ENCODE results near the gene QSOX2.

- TF ChIP-seq POLR2A (IDR thresholded peaks at IDR 0.05) (no peak), CTCF (IDR thresholded peaks at IDR 0.05) (no peak)
These were observed 47.5 kb downstream of the QSOX2 start for GRCh38 chr9:136197930-136198604.
